ENCODE measurements around the gene DCLK1.

Gene DCLK1

GRCh38 chr13:35887115-35887666 is 244.0 kb downstream of the DCLK1 start:
- Histone ChIP-seq H3K4me3 (ENCODE audit: low read length) (no peak overlapping the region), H3K9ac (ENCODE audit: low read length) (no peak overlapping the region), H3K4me1 (ENCODE audit: control insufficient read depth, low read depth, low read length) (peaks cover 6% of the 10 kb centered on the region)

DNA sequence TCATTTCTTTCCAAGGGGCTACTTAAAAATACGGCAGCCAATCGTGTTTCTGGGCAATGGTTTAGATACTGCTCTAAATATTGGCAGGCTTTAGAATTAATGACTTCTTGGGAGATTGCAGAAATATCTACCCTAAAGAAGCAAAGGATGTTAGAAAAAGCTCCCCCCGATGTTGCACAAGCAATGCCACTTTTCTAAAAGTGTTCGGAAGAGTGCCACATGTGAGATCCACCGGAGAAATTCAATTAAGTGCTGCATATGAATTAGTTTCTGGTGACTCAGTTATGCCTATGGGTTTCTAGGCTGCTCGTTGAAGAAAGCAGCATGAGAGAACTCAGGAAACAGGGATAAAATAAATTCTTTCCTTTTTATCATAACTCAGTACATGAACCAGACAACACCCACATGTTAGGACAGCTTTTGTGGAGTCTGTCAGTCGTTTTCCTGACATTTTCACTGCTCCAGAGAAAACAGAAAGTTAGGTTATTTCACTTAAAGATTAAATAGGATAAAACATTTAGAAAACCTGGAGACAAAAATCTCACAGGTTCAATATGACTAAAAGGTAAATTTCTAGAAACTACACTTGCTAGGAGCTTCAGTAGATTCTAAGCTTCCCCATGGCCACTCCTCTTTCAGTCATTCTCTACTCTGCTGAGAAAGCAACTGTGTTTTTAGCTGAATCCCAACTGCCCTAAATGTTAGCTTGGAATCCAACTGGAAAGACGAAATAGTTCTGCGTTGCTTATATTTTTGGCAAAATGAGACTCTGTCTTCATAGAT is 244.7 kb downstream of the DCLK1 start:
- Histone ChIP-seq H3K4me3 (ENCODE audit: low read length) (no peak overlapping the region), H3K27ac (ENCODE audit: low read length) (no peak overlapping the region), H3K9me3 (ENCODE audit: control insufficient read depth, low read depth, low read length) (no peaks in the 10 kb centered on the region), H3K4me1 (ENCODE audit: control insufficient read depth, low read depth, low read length) (peaks cover 2% of the 10 kb centered on the region), H3K9ac (ENCODE audit: low read length) (no peak overlapping the region), H3K27me3 (ENCODE audit: control insufficient read depth, insufficient read depth, low read length) (no peaks in the 10 kb centered on the region), H3K36me3 (ENCODE audit: control insufficient read depth, low read depth, low read length) (no peaks in the 10 kb centered on the region)

More at GRCh38 chr13:35887115-35887666, 244.0 kb downstream of the DCLK1 start:
- Histone ChIP-seq H3K9me3 (ENCODE audit: control insufficient read depth, low read depth, low read length) (no peaks in the 10 kb centered on the region), H3K27me3 (ENCODE audit: control insufficient read depth, insufficient read depth, low read length) (no peaks in the 10 kb centered on the region), H3K36me3 (ENCODE audit: control insufficient read depth, low read depth, low read length) (no peaks in the 10 kb centered on the region), H3K27ac (ENCODE audit: low read length) (no peak overlapping the region)

GRCh38 chr13:35884211-35884760 is 246.9 kb downstream of the DCLK1 start:
- H3K27me3 ChIP-seq (ENCODE audit: control insufficient read depth, insufficient read depth, low read length): no peaks in the 10 kb centered on the region
- H3K9me3 ChIP-seq (ENCODE audit: control insufficient read depth, low read depth, low read length): no peaks in the 10 kb centered on the region
- H3K27ac ChIP-seq (ENCODE audit: low read length): no peak overlapping the region
- no peaks in the 10 kb centered on the region for H3K36me3 ChIP-seq (ENCODE audit: control insufficient read depth, low read depth, low read length)
- no peak overlapping the region for H3K4me3 ChIP-seq (ENCODE audit: low read length)
- no peak overlapping the region for H3K9ac ChIP-seq (ENCODE audit: low read length)
- H3K4me1 ChIP-seq (ENCODE audit: control insufficient read depth, low read depth, low read length): no peaks in the 10 kb centered on the region

DNA sequence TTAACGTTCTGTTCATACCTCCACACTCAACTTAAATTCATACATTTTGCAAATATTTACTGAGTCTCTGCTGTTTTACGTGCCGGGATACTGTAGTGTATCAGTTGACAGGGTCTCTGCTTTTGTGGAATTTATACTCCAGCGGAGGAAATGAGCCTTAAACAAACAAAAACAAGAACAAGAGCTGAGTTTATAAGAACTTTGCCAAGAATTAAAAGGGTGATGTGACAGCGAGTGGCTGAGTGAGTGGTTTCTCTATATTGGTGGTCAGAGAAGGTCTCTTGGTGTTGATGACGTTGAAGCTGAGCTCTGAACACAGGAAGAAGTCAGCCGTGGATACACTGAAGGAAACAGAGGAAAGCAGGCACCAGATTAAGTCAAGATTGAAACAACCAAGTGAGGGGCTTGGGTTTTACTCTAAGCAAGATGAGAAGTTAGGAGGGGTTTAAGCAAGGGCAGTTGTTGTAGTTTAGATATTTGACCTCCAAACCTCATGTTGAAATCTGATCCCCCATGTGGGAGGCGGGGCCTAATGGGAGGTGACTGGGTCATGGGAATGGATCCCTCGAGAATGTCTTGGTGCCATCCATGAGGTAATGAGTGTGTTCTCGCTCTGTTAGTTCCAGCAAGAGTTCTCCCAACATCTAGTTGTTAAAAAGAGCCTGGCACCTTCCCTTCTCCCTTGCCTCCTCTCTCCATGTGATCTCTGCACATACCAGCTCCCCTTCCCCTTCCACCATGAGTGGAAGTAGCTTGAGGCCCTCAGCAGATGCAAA is 248.3 kb downstream of the DCLK1 start:
- no peaks in the 10 kb centered on the region for H3K9me3 ChIP-seq (ENCODE audit: control insufficient read depth, low read depth, low read length)
- H3K27ac ChIP-seq (ENCODE audit: low read length): no peak overlapping the region
- no peaks in the 10 kb centered on the region for H3K4me1 ChIP-seq (ENCODE audit: control insufficient read depth, low read depth, low read length)
- no peaks in the 10 kb centered on the region for H3K27me3 ChIP-seq (ENCODE audit: control insufficient read depth, insufficient read depth, low read length)
- H3K4me3 ChIP-seq (ENCODE audit: low read length): no peak overlapping the region
- H3K36me3 ChIP-seq (ENCODE audit: control insufficient read depth, low read depth, low read length): no peaks in the 10 kb centered on the region
- H3K9ac ChIP-seq (ENCODE audit: low read length): no peak overlapping the region

GRCh38 chr13:35881360-35881759 is 249.8 kb downstream of the DCLK1 start:
- Histone ChIP-seq H3K27me3 (ENCODE audit: control insufficient read depth, insufficient read depth, low read length) (no peaks in the 10 kb centered on the region), H3K9me3 (ENCODE audit: control insufficient read depth, low read depth, low read length) (no peaks in the 10 kb centered on the region), H3K4me3 (ENCODE audit: low read length) (no peak overlapping the region), H3K36me3 (ENCODE audit: control insufficient read depth, low read depth, low read length) (no peaks in the 10 kb centered on the region), H3K4me1 (ENCODE audit: control insufficient read depth, low read depth, low read length) (no peaks in the 10 kb centered on the region), H3K27ac (ENCODE audit: low read length) (no peak overlapping the region), H3K9ac (ENCODE audit: low read length) (no peak overlapping the region)

DNA sequence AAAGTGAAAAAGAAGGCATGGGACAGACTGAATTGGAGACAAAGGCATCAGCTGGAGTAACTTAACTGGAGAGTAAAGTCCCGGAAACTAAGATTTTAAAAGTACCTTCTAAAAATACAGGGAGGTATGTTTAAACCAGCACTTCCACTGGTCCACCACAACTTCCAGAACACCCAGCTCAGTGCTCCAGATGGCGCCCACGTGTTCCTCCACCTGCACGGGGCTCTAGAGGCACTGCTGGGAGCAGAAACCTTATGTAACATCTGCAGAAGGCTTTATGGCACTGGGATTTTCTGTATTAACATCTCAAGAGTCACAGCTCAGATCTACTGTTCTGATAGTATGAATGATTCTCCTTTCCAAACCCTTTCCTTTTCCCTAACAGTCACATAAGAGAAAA is 252.1 kb downstream of the DCLK1 start:
- Histone ChIP-seq H3K27ac (ENCODE audit: low read length) (no peak overlapping the region), H3K9me3 (ENCODE audit: control insufficient read depth, low read depth, low read length) (no peaks in the 10 kb centered on the region), H3K36me3 (ENCODE audit: control insufficient read depth, low read depth, low read length) (no peaks in the 10 kb centered on the region), H3K4me1 (ENCODE audit: control insufficient read depth, low read depth, low read length) (no peaks in the 10 kb centered on the region), H3K9ac (ENCODE audit: low read length) (no peak overlapping the region), H3K27me3 (ENCODE audit: control insufficient read depth, insufficient read depth, low read length) (no peaks in the 10 kb centered on the region), H3K4me3 (ENCODE audit: low read length) (no peak overlapping the region)

GRCh38 chr13:35876601-35877000 is 254.6 kb downstream of the DCLK1 start:
- no peaks in the 10 kb centered on the region for H3K4me1 ChIP-seq (ENCODE audit: control insufficient read depth, low read depth, low read length)
- H3K9me3 ChIP-seq (ENCODE audit: control insufficient read depth, low read depth, low read length): no peaks in the 10 kb centered on the region
- H3K27ac ChIP-seq (ENCODE audit: low read length): no peak overlapping the region
- H3K36me3 ChIP-seq (ENCODE audit: control insufficient read depth, low read depth, low read length): no peaks in the 10 kb centered on the region
- no peaks in the 10 kb centered on the region for H3K27me3 ChIP-seq (ENCODE audit: control insufficient read depth, insufficient read depth, low read length)
- no peak overlapping the region for H3K4me3 ChIP-seq (ENCODE audit: low read length)
- H3K9ac ChIP-seq (ENCODE audit: low read length): no peak overlapping the region

GRCh38 chr13:35874704-35875103 is 256.5 kb downstream of the DCLK1 start:
- Histone ChIP-seq H3K9ac (ENCODE audit: low read length) (no peak overlapping the region), H3K4me1 (ENCODE audit: control insufficient read depth, low read depth, low read length) (no peaks in the 10 kb centered on the region), H3K4me3 (ENCODE audit: low read length) (no peak overlapping the region), H3K9me3 (ENCODE audit: control insufficient read depth, low read depth, low read length) (no peaks in the 10 kb centered on the region), H3K27ac (ENCODE audit: low read length) (no peak overlapping the region), H3K36me3 (ENCODE audit: control insufficient read depth, low read depth, low read length) (no peaks in the 10 kb centered on the region), H3K27me3 (ENCODE audit: control insufficient read depth, insufficient read depth, low read length) (no peaks in the 10 kb centered on the region)

- Histone ChIP-seq H3K9ac (ENCODE audit: low read length) (no peak overlapping the region), H3K27me3 (ENCODE audit: control insufficient read depth, insufficient read depth, low read length) (no peaks in the 10 kb centered on the region), H3K4me1 (ENCODE audit: control insufficient read depth, low read depth, low read length) (no peaks in the 10 kb centered on the region), H3K9me3 (ENCODE audit: control insufficient read depth, low read depth, low read length) (no peaks in the 10 kb centered on the region), H3K36me3 (ENCODE audit: control insufficient read depth, low read depth, low read length) (no peaks in the 10 kb centered on the region), H3K27ac (ENCODE audit: low read length) (no peak overlapping the region), H3K4me3 (ENCODE audit: low read length) (no peak overlapping the region)
Measured at GRCh38 chr13:35872369-35872768, 258.8 kb downstream of the DCLK1 start.

DNA sequence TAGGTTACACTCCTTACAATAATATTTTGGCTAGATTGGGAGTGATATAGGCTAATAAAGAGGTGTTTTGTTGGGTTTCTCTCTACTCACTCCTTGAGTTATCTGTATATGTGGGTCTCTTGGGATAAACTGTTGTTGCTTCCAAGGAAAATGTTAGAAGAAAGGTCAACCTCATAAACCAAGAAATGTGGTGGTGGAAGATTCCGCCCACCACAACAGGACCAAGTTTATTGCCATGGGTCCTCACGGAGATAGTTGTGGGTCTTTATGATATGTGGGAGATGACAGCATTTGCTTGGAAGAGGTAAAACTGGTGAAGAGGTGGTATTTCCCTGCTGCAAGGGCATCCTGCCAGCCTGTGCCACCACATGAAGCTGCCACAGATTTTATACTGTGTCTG is 259.6 kb downstream of the DCLK1 start:
- H3K9me3 ChIP-seq (ENCODE audit: control insufficient read depth, low read depth, low read length): no peaks in the 10 kb centered on the region
- H3K36me3 ChIP-seq (ENCODE audit: control insufficient read depth, low read depth, low read length): no peaks in the 10 kb centered on the region
- H3K4me3 ChIP-seq (ENCODE audit: low read length): no peak overlapping the region
- no peak overlapping the region for H3K9ac ChIP-seq (ENCODE audit: low read length)
- no peaks in the 10 kb centered on the region for H3K27me3 ChIP-seq (ENCODE audit: control insufficient read depth, insufficient read depth, low read length)
- H3K4me1 ChIP-seq (ENCODE audit: control insufficient read depth, low read depth, low read length): no peaks in the 10 kb centered on the region
- no peak overlapping the region for H3K27ac ChIP-seq (ENCODE audit: low read length)

- Histone ChIP-seq H3K36me3 (ENCODE audit: control insufficient read depth, low read depth, low read length) (no peaks in the 10 kb centered on the region), H3K27me3 (ENCODE audit: control insufficient read depth, insufficient read depth, low read length) (no peaks in the 10 kb centered on the region), H3K4me1 (ENCODE audit: control insufficient read depth, low read depth, low read length) (no peaks in the 10 kb centered on the region), H3K27ac (ENCODE audit: low read length) (no peak overlapping the region), H3K4me3 (ENCODE audit: low read length) (no peak overlapping the region), H3K9me3 (ENCODE audit: control insufficient read depth, low read depth, low read length) (no peaks in the 10 kb centered on the region), H3K9ac (ENCODE audit: low read length) (no peak overlapping the region)
Measured at GRCh38 chr13:35866801-35867200, 264.4 kb downstream of the DCLK1 start.
